HEK293 (cell line): ENCODE data around the gene DBH.

ENCODE experiments used
- CTCF ChIA-PET: fragments of 350-600 bp; formaldehyde crosslinking; extraction: SDS; loops from one replicate; lab custom pipeline; 2021; ENCODE audit warnings: antibody characterized with exemption; lab: Yijun Ruan, JAX
- POLR2A ChIA-PET: fragments of 300-600 bp; formaldehyde crosslinking; extraction: SDS; loops from one replicate; lab custom pipeline; 2020; ENCODE audit warnings: antibody characterized with exemption, inconsistent platforms; lab: Yijun Ruan, JAX
- H3K27ac ChIP-seq: fragments of 200-500 bp; sonication (Bioruptor generic); 2 replicates; pipeline ENCODE4 v1.5.1; 2014; ENCODE audit warnings: low read depth, low read length, control low read depth, inconsistent platforms; ENCODE audit errors: extremely low read depth
- H3K36me3 ChIP-seq, 2 experiments: fragments of 200-500 bp in 1 of 2; sonication (Bioruptor generic) in 1 of 2; 1 replicate in 1 of 2; 2 replicates in 1 of 2; pipeline ENCODE4 v1.5.1; 2014 to 2017; ENCODE audit warnings: inconsistent platforms in 2 of 2, low read length in 2 of 2; ENCODE audit not compliant: control insufficient read depth in 2 of 2, insufficient read depth in 1 of 2
- H3K4me1 ChIP-seq: fragments of 200-500 bp; sonication (Bioruptor generic); 2 replicates; pipeline ENCODE4 v1.5.1; 2014; ENCODE audit warnings: mild to moderate bottlenecking, low read length, inconsistent platforms; ENCODE audit not compliant: control insufficient read depth, insufficient read depth
- H3K4me3 ChIP-seq: 2 replicates; pipeline ENCODE4 v1.5.1; 2011; ENCODE audit warnings: low read depth, mild to moderate bottlenecking, control low read depth, low read length, moderate library complexity
- H3K9me3 ChIP-seq: fragments of 200-500 bp; sonication (Bioruptor generic); 2 replicates; pipeline ENCODE4 v1.5.1; 2014; ENCODE audit warnings: low read depth, low read length, inconsistent platforms; ENCODE audit not compliant: control insufficient read depth, insufficient read depth
- EGR2 ChIP-seq: fragments of 450-650 bp; formaldehyde crosslinking; IDR thresholded peaks from 2 replicates; pipeline ENCODE4 v1.5.1; 2016; ENCODE audit warnings: low read depth, missing biosample characterization, missing genetic modification characterization
- FEZF1 ChIP-seq: fragments of 450-650 bp; formaldehyde crosslinking; IDR thresholded peaks from 2 replicates; pipeline ENCODE4 v1.5.1; 2016; ENCODE audit warnings: missing biosample characterization, missing genetic modification characterization
- KLF10 ChIP-seq: fragments of 450-650 bp; IDR thresholded peaks from 2 replicates; pipeline ENCODE4 v1.5.1; 2018; ENCODE audit warnings: missing biosample characterization, mild to moderate bottlenecking, missing genetic modification characterization
- RBAK ChIP-seq: fragments of 450-650 bp; formaldehyde crosslinking; IDR thresholded peaks from 2 replicates; pipeline ENCODE4 v1.5.1; 2016; ENCODE audit warnings: missing biosample characterization, missing genetic modification characterization
- TRIM28 ChIP-seq: IDR thresholded peaks from 2 replicates; pipeline ENCODE4 v1.6.1; 2011; ENCODE audit warnings: low read length, control low read depth, borderline replicate concordance
- ZBTB6 ChIP-seq: fragments of 450-650 bp; formaldehyde crosslinking; IDR thresholded peaks from 2 replicates; pipeline ENCODE4 v1.5.1; 2017; ENCODE audit warnings: missing biosample characterization, missing genetic modification characterization
- ZFP37 ChIP-seq: fragments of 450-650 bp; formaldehyde crosslinking; IDR thresholded peaks from 2 replicates; pipeline ENCODE4 v1.5.1; 2016; ENCODE audit warnings: missing biosample characterization, missing genetic modification characterization
- ZNF16 ChIP-seq: fragments of 450-650 bp; formaldehyde crosslinking; IDR thresholded peaks from 2 replicates; pipeline ENCODE4 v1.5.1; 2016; ENCODE audit warnings: low read depth, missing biosample characterization, missing genetic modification characterization
- ZNF24 ChIP-seq: fragments of 450-650 bp; formaldehyde crosslinking; IDR thresholded peaks from 2 replicates; pipeline ENCODE4 v1.5.1; 2016; ENCODE audit warnings: missing biosample characterization, missing genetic modification characterization
- ZNF416 ChIP-seq: fragments of 450-650 bp; formaldehyde crosslinking; IDR thresholded peaks from 2 replicates; pipeline ENCODE4 v1.5.1; 2016; ENCODE audit warnings: missing biosample characterization, missing genetic modification characterization
- ZNF426 ChIP-seq: fragments of 450-650 bp; formaldehyde crosslinking; IDR thresholded peaks from 2 replicates; pipeline ENCODE4 v1.5.1; 2017; ENCODE audit warnings: missing biosample characterization, missing genetic modification characterization, mild to moderate bottlenecking, inconsistent platforms, moderate library complexity
- ZNF501 ChIP-seq: fragments of 450-650 bp; formaldehyde crosslinking; IDR thresholded peaks from 2 replicates; pipeline ENCODE4 v1.5.1; 2016; ENCODE audit warnings: missing biosample characterization, missing genetic modification characterization
- ZNF510 ChIP-seq: fragments of 450-650 bp; formaldehyde crosslinking; IDR thresholded peaks from 2 replicates; pipeline ENCODE4 v1.5.1; 2018; ENCODE audit warnings: mild to moderate bottlenecking, missing genetic modification characterization, missing biosample characterization; ENCODE audit not compliant: insufficient replicate concordance
- ZNF529 ChIP-seq: fragments of 450-650 bp; formaldehyde crosslinking; IDR thresholded peaks from 2 replicates; pipeline ENCODE4 v1.5.1; 2017; ENCODE audit warnings: missing genetic modification characterization, missing biosample characterization; ENCODE audit not compliant: insufficient replicate concordance
- ZNF555 ChIP-seq: fragments of 450-650 bp; formaldehyde crosslinking; conservative IDR thresholded peaks from 2 replicates; pipeline ENCODE4 v1.5.1; 2017; ENCODE audit warnings: missing biosample characterization, mild to moderate bottlenecking, missing genetic modification characterization, inconsistent platforms
- ZNF558 ChIP-seq: fragments of 450-650 bp; formaldehyde crosslinking; IDR thresholded peaks from 2 replicates; pipeline ENCODE4 v1.5.1; 2016; ENCODE audit warnings: missing biosample characterization, missing genetic modification characterization
- ZNF639 ChIP-seq: fragments of 450-650 bp; formaldehyde crosslinking; IDR thresholded peaks from 2 replicates; pipeline ENCODE4 v1.5.1; 2016; ENCODE audit warnings: missing biosample characterization, missing genetic modification characterization
- ZNF707 ChIP-seq: fragments of 450-650 bp; formaldehyde crosslinking; IDR thresholded peaks from 2 replicates; pipeline ENCODE4 v1.5.1; 2016; ENCODE audit warnings: missing biosample characterization, missing genetic modification characterization
- ZNF792 ChIP-seq: fragments of 450-650 bp; formaldehyde crosslinking; IDR thresholded peaks from 2 replicates; pipeline ENCODE4 v1.5.1; 2016; ENCODE audit warnings: missing biosample characterization, missing genetic modification characterization
- ZNF830 ChIP-seq: fragments of 450-650 bp; IDR thresholded peaks from 2 replicates; pipeline ENCODE4 v1.5.0; 2018; ENCODE audit warnings: missing biosample characterization, missing genetic modification characterization, low read depth, mild to moderate bottlenecking, moderate library complexity
- ZSCAN5A ChIP-seq: fragments of 450-650 bp; formaldehyde crosslinking; IDR thresholded peaks from 2 replicates; pipeline ENCODE4 v1.5.1; 2016; ENCODE audit warnings: missing biosample characterization, missing genetic modification characterization
- TF ChIP-seq, protein P1 (sequence below): fragments of 450-650 bp; formaldehyde crosslinking; IDR thresholded peaks from 2 replicates; pipeline ENCODE4 v1.5.1; 2016; ENCODE audit warnings: missing biosample characterization, missing genetic modification characterization

DBH gene

DNA sequence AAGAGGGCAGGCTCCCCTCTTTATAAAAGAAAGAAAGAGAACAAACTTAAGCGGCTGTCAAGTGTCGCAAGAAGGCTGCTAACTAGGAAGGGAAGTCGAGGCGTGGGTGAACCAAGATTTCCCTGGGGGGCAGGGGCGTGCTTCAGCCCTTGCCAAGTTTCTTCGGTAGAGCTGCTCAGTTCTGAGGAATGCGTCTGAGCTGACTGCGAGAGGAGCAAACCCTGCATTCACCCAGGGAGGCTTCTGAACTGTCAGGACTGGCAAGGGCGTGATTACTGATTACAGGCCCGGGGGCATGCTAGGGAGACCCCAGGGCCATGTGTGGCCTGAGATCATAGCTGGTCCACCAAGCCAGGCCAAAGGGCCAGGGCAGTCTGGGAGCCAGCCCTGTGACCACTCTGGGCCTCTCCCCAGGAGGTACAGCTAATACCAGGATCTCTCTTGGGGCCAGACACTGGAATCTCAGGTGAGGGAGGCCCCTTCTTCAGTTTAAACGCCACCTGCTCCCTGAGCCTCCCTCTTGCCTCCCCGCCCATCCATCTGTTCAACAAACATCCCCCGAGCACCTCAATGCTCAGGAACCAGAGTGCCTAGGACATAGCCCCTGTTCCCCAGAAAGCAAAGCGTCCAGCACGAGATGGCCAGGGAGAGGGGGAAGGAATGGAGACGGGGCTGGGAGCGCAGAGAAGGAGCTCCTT, 71.1 kb downstream of the DBH start (continued):
- TF ChIP-seq ZNF510 (tag by site-specific recombination) (no peak), EGR2 (tag by site-specific recombination) (no peak)
- TF ChIP-seq, all 188 proteins: peak for 0

GRCh38 chr9:133707763-133708245, 71.6 kb downstream of the DBH start:
- Histone ChIP-seq H3K9me3 (no peaks in the 10 kb centered on the region), H3K36me3 (no peaks in the 10 kb centered on the region), H3K27ac (no peak overlapping the region), H3K4me1 (no peaks in the 10 kb centered on the region), H3K4me3 (no peak overlapping the region)
- ChIA-PET CTCF (interaction anchor here (0.9 kb wide), 1 partner anchor 35 kb away, joined by 3 read pairs; no protein-coding TSS in a partner anchor), POLR2A (interaction anchor here (1.0 kb wide), 1 partner anchor 49 kb away, joined by 3 read pairs; no protein-coding TSS in a partner anchor)
- TF ChIP-seq KLF10 (tag by site-specific recombination): no peak
- no peak for TF ChIP-seq RBAK (tag by site-specific recombination)
- TF ChIP-seq ZNF426 (tag by site-specific recombination): no peak

DNA sequence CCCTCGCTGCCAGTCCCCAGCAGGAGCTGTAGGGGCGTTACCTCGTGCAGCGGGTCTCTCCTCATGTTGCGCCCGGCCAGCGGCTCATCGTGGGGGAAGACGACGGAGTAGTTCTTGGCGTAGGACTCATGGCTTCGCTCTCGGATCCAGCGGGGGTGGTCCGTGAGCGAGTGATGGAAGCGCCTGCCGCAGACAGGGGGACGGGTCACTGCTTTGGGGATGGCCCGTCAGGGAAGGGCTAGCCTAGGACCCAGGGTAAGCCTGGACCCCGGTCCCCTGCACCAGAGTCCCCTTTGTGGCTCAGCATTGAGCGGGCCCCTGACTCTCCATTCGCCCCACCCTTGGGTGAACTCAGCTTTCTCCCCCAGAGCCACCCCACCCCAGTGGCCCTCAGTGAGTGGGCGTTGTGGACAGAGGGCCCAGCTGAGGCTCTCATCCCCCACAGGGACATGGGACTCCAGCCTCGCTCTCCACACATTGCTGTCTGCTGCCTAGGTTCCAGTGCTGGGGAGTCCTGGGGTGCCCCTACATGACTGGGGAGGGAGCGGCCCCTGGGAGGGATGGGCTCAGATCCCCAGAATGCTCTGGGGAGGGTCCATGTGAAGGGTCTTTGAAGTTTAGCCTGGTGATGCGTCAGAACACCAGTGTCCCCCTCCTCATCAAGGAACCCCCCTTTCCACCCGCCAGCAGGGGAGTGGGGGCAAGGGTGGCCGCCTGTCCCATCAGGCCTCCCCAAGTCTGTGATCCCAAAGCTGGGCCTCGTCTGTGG, 72.3 kb downstream of the DBH start:
- Histone ChIP-seq H3K36me3 (no peaks in the 10 kb centered on the region), H3K27ac (no peak overlapping the region), H3K9me3 (no peaks in the 10 kb centered on the region), H3K4me3 (no peak overlapping the region), H3K4me1 (no peaks in the 10 kb centered on the region)
- no peak for TF ChIP-seq ZNF16 (tag by site-specific recombination)
- no peak for TF ChIP-seq ZSCAN5A (tag by site-specific recombination)
- TF ChIP-seq ZBTB6 (tag by site-specific recombination): no peak
- TF ChIP-seq ZNF24 (tag by site-specific recombination): no peak
- TF ChIP-seq ZNF555: no peak
- no peak for TF ChIP-seq ZNF830
- no peak for TF ChIP-seq ZNF792
- TF ChIP-seq, protein P1, sequence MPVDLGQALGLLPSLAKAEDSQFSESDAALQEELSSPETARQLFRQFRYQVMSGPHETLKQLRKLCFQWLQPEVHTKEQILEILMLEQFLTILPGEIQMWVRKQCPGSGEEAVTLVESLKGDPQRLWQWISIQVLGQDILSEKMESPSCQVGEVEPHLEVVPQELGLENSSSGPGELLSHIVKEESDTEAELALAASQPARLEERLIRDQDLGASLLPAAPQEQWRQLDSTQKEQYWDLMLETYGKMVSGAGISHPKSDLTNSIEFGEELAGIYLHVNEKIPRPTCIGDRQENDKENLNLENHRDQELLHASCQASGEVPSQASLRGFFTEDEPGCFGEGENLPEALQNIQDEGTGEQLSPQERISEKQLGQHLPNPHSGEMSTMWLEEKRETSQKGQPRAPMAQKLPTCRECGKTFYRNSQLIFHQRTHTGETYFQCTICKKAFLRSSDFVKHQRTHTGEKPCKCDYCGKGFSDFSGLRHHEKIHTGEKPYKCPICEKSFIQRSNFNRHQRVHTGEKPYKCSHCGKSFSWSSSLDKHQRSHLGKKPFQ (tag by site-specific recombination): no peak
- no peak for TF ChIP-seq ZNF529 (tag by site-specific recombination)
- no peak for TF ChIP-seq ZFP37 (tag by site-specific recombination)
- TF ChIP-seq ZNF707 (tag by site-specific recombination): no peak
- TF ChIP-seq ZNF501 (tag by site-specific recombination): no peak
- TF ChIP-seq FEZF1 (tag by site-specific recombination): no peak
- TF ChIP-seq ZNF416 (tag by site-specific recombination): no peak
- no peak for TF ChIP-seq TRIM28
- TF ChIP-seq ZNF426 (tag by site-specific recombination): no peak
- no peak for TF ChIP-seq ZNF558 (tag by site-specific recombination)
- TF ChIP-seq ZNF639 (tag by site-specific recombination): no peak
- CTCF ChIA-PET: interaction anchor here (1.4 to 1.6 kb wide), 2 partner anchors 35 to 175 kb away, joined by 3 to 4 read pairs; no protein-coding TSS in a partner anchor
- POLR2A ChIA-PET: interaction anchor here (1.0 kb wide), 1 partner anchor 49 kb away, joined by 3 read pairs; no protein-coding TSS in a partner anchor
